CD4-positive, alpha-beta T cell treated with Interleukin-15 for 4 hours (primary cell): ENCODE results near the gene ARL3.
"Not testable (repeated sequence)": the region's sequence is repeated elsewhere in the genome, so short reads cannot be mapped to it uniquely, and the experiment has no call there.

Source experiments
- DNase-seq: peaks from one replicate; pipeline ENCODE4 v3.0.0-alpha.2; 2020; ENCODE audit warnings: low spot score

The ARL3 gene

GRCh38 chr10:102702742-102703141 lies 11.5 kb downstream of the ARL3 start:
- no peak for DNase-seq

GRCh38 chr10:102701796-102702195 lies 12.4 kb downstream of the ARL3 start:
- no peak for DNase-seq

GRCh38 chr10:102701272-102701671 lies 12.9 kb downstream of the ARL3 start:
- no peak for DNase-seq

- DNase-seq: no peak
Observed at GRCh38 chr10:102698894-102699293, 15.3 kb downstream of the ARL3 start.

- no peak for DNase-seq
Observed at GRCh38 chr10:102696736-102697135, 17.5 kb downstream of the ARL3 start.

- DNase-seq: not testable (repeated sequence)
Observed at GRCh38 chr10:102695401-102695800, 18.8 kb downstream of the ARL3 start.

- no peak for DNase-seq
Observed at GRCh38 chr10:102691285-102692066, 22.7 kb downstream of the ARL3 start.

GRCh38 chr10:102683736-102684135 lies 30.5 kb downstream of the ARL3 start:
- no peak for DNase-seq

GRCh38 chr10:102682981-102683380 lies 31.2 kb downstream of the ARL3 start:
- DNase-seq: no peak

GRCh38 chr10:102682416-102682815 lies 31.8 kb downstream of the ARL3 start:
- no peak for DNase-seq

GRCh38 chr10:102681696-102682095 lies 32.5 kb downstream of the ARL3 start:
- no peak for DNase-seq

- no peak for DNase-seq
Observed at GRCh38 chr10:102679596-102679995, 34.6 kb downstream of the ARL3 start.

GRCh38 chr10:102678842-102679289 lies 35.3 kb downstream of the ARL3 start:
- DNase-seq: no peak

GRCh38 chr10:102678068-102678400 lies 36.2 kb downstream of the ARL3 start:
- DNase-seq: no peak

- DNase-seq: no peak
Observed at GRCh38 chr10:102677331-102678067, 36.7 kb downstream of the ARL3 start.

- no peak for DNase-seq
Observed at GRCh38 chr10:102676534-102677315, 37.5 kb downstream of the ARL3 start.

GRCh38 chr10:102675666-102676533 lies 38.3 kb downstream of the ARL3 start:
- DNase-seq: no peak

- no peak for DNase-seq
Observed at GRCh38 chr10:102675011-102675665, 39.1 kb downstream of the ARL3 start.

- peak; percentile 36 for DNase-seq
Observed at GRCh38 chr10:102674566-102674965, 39.6 kb downstream of the ARL3 start.

- peak; percentile 82 for DNase-seq
Observed at GRCh38 chr10:102673819-102674511, 40.2 kb downstream of the ARL3 start.
